NCI-H226 (cell line): ENCODE data around the gene UGT1A7.

ENCODE experiments used
- DNase-seq: peaks from one replicate; pipeline ENCODE4 v3.0.0-alpha.2; 2015

Gene UGT1A7

GRCh38 chr2:233764761-233765160 is 83.1 kb downstream of the UGT1A7 start:
- peak; percentile 18 for DNase-seq

- DNase-seq = no peak
These were observed 84.7 kb downstream of the UGT1A7 start for GRCh38 chr2:233766416-233766815.

GRCh38 chr2:233768076-233768475 is 86.4 kb downstream of the UGT1A7 start:
- no peak for DNase-seq

- DNase-seq = no peak
These were observed 87.6 kb downstream of the UGT1A7 start for GRCh38 chr2:233769260-233769659.

- no peak for DNase-seq
These were observed 90.5 kb downstream of the UGT1A7 start for GRCh38 chr2:233772153-233772552.

GRCh38 chr2:233772583-233772982 is 90.9 kb downstream of the UGT1A7 start:
- DNase-seq = no peak

- no peak for DNase-seq
These were observed 92.2 kb downstream of the UGT1A7 start for GRCh38 chr2:233773854-233774253.

GRCh38 chr2:233775414-233775813 is 93.7 kb downstream of the UGT1A7 start:
- no peak for DNase-seq

- no peak for DNase-seq
These were observed 96.3 kb downstream of the UGT1A7 start, which contains the start of gene MROH2A for GRCh38 chr2:233778030-233778429. Gene MROH2A, plus strand, starts transcription at chr2:233778330. Its CDS starts 1,029 bp downstream, at chr2:233779359.

- DNase-seq = no peak
These were observed 98.0 kb downstream of the UGT1A7 start for GRCh38 chr2:233779722-233780121.

GRCh38 chr2:233780771-233781170 is 99.1 kb downstream of the UGT1A7 start:
- DNase-seq = no peak

GRCh38 chr2:233789554-233789953 is 107.9 kb downstream of the UGT1A7 start:
- DNase-seq = no peak

GRCh38 chr2:233791151-233791882 is 109.6 kb downstream of the UGT1A7 start:
- DNase-seq = no peak

- DNase-seq = no peak
These were observed 110.2 kb downstream of the UGT1A7 start for GRCh38 chr2:233791883-233792329.

- DNase-seq = no peak
These were observed 111.0 kb downstream of the UGT1A7 start for GRCh38 chr2:233792720-233793119.

- DNase-seq = no peak
These were observed 111.9 kb downstream of the UGT1A7 start for GRCh38 chr2:233793465-233794127.

- DNase-seq = no peak
These were observed 112.5 kb downstream of the UGT1A7 start for GRCh38 chr2:233794128-233794658.

- no peak for DNase-seq
These were observed 114.1 kb downstream of the UGT1A7 start for GRCh38 chr2:233795735-233796171.

GRCh38 chr2:233796254-233796653 is 114.6 kb downstream of the UGT1A7 start:
- no peak for DNase-seq

GRCh38 chr2:233798335-233799086 is 116.8 kb downstream of the UGT1A7 start:
- DNase-seq = no peak

- DNase-seq = no peak
These were observed 117.5 kb downstream of the UGT1A7 start for GRCh38 chr2:233799087-233799665.

- DNase-seq = no peak
These were observed 118.0 kb downstream of the UGT1A7 start for GRCh38 chr2:233799716-233800115.

GRCh38 chr2:233800208-233800607 is 118.5 kb downstream of the UGT1A7 start:
- DNase-seq = no peak
